Right lobe of liver (tissue), 6 donors: ENCODE measurements around the gene OGA. TPM values are rescaled to one million over a fixed set of nuclear protein-coding genes. Genes with fewer than 3 reads are reported as not detected.

Experiments used
- ATAC-seq, 4 donors: fragments of 200-7000 bp; cut with Tn5 transposase; one replicate each; pipeline ENCODE4 v1.9.1; 2020; ENCODE audit warnings: mild to moderate bottlenecking in 4 of 4, moderate library complexity in 4 of 4
- DNase-seq, 3 donors: peaks; one replicate each; pipeline ENCODE4 v3.0.0-alpha.2; 2020
- H3K27ac ChIP-seq, 3 donors: fragments of 200-600 bp; one replicate each; pipeline ENCODE4 v1.8.0; 2022
- H3K27me3 ChIP-seq, 2 donors: fragments of 200-600 bp; one replicate each; pipeline ENCODE4 v1.8.0; 2022
- H3K36me3 ChIP-seq, 4 donors: fragments of 200-600 bp; sonication (generic) in 1 of 4; one replicate each; pipeline versions ENCODE4 v1.5.1 to v1.8.0; 2017 to 2022; ENCODE audit warnings: control low read depth in 1 of 4
- H3K4me1 ChIP-seq, 4 donors: fragments of 200-600 bp; sonication (generic) in 1 of 4; one replicate each; pipeline versions ENCODE4 v1.5.1 to v1.8.0; 2017 to 2022; ENCODE audit warnings: control low read depth in 1 of 4
- H3K4me3 ChIP-seq, 3 donors: fragments of 200-600 bp; one replicate each; pipeline ENCODE4 v1.8.0; 2022
- H3K9me3 ChIP-seq, 4 donors: fragments of 200-600 bp; sonication (generic) in 1 of 4; one replicate each; pipeline versions ENCODE4 v1.5.1 to v1.8.0; 2017 to 2022; ENCODE audit warnings: control low read depth in 1 of 4
- POLR2A ChIP-seq: fragments of 450-650 bp; IDR thresholded peaks from one replicate; pipeline ENCODE4 v1.6.1; 2017; ENCODE audit warnings: antibody characterized with exemption, mild to moderate bottlenecking
- WGBS: methylation state at CpG from one replicate; pipeline ENCODE4 v1.1.6; 2018; ENCODE audit warnings: low coverage, low lambda C conversion rate; ENCODE audit not compliant: insufficient coverage; ENCODE audit errors: missing lambda C conversion rate; 5-methylcytosine and 5-hydroxymethylcytosine counted together
- intact Hi-C, 2 donors: fragments of 100-400 bp; cut with DNase I; formaldehyde crosslinking; loops; one replicate each; pipeline versions ENCODE4 v1.11.2 to v1.14.1; 2022
- total RNA-seq, 6 experiments: library from RNA; depleted of rRNA in 2 of 6; stranded (reverse); fragments of >200 nt in 2 of 6; fragmentation: NEBNext Ultra II Directional in 3 of 6; extraction: Animal tissue kit (Norgen Biotek cat#: 25700) in 3 of 6; gene quantifications; one replicate each; pipeline versions ENCODE4 v1.1.0 to v1.2.4, GENCODE V29; 2016 to 2023
- TF ChIP-seq, protein P1 (sequence below), 4 donors: fragments of 200-600 bp in 3 of 4; fragments of 450-650 bp in 1 of 4; IDR thresholded peaks; one replicate each; pipeline versions ENCODE4 v1.5.1 to v1.8.0; 2016 to 2022; ENCODE audit warnings: antibody characterized with exemption in 4 of 4, mild to moderate bottlenecking in 2 of 4
- donor health status: DM: no; HTN: yes; CAD: no.
- donor health status: DM: no; HTN: no; CAD: no.
- donor health status: DM: no; HTN: no; CAD: no.
- donor health status: DM: no; HTN: yes; CAD: no.
- donor health status: DM: no; HTN: yes; CAD: no.

Gene OGA
- total RNA-seq, 6 experiments from 2014 or later: 34.7 to 52.2 (median 36.7) TPM

- no peaks in the 10 kb centered on the region for H3K36me3 ChIP-seq
- no peak for ATAC-seq
- intact Hi-C loops: loop anchor here in 1 of 2 donors (10.0 kb wide), 1 partner anchor 556 kb away; no protein-coding TSS in a partner anchor
- TF ChIP-seq, protein P1, sequence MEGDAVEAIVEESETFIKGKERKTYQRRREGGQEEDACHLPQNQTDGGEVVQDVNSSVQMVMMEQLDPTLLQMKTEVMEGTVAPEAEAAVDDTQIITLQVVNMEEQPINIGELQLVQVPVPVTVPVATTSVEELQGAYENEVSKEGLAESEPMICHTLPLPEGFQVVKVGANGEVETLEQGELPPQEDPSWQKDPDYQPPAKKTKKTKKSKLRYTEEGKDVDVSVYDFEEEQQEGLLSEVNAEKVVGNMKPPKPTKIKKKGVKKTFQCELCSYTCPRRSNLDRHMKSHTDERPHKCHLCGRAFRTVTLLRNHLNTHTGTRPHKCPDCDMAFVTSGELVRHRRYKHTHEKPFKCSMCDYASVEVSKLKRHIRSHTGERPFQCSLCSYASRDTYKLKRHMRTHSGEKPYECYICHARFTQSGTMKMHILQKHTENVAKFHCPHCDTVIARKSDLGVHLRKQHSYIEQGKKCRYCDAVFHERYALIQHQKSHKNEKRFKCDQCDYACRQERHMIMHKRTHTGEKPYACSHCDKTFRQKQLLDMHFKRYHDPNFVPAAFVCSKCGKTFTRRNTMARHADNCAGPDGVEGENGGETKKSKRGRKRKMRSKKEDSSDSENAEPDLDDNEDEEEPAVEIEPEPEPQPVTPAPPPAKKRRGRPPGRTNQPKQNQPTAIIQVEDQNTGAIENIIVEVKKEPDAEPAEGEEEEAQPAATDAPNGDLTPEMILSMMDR (IDR thresholded peaks at IDR 0.05): no peak
- no peak for TF ChIP-seq POLR2A
- no peak overlapping the region for H3K4me3 ChIP-seq
- 72% methylated on average over 6 of the region's 41 CpGs for WGBS
- DNase-seq: no peak
- peaks cover 0 to 16% (median 0%) of the 10 kb centered on the region in 4 donors for H3K4me1 ChIP-seq
- no peaks in the 10 kb centered on the region for H3K9me3 ChIP-seq
- H3K27me3 ChIP-seq: peaks cover 0 to 13% of the 10 kb centered on the region in 2 donors
- no peak overlapping the region for H3K27ac ChIP-seq
Observed at GRCh38 chr10:101770331-101771215, 47.7 kb downstream of the OGA start.

GRCh38 chr10:101769541-101770180, 48.6 kb downstream of the OGA start:
- H3K9me3 ChIP-seq: no peaks in the 10 kb centered on the region
- no peak for ATAC-seq
- TF ChIP-seq, protein P1 (IDR thresholded peaks at IDR 0.05): no peak
- TF ChIP-seq POLR2A: no peak
- no peak for DNase-seq
- WGBS: 83% methylated on average over 2 of the region's 5 CpGs
- H3K4me3 ChIP-seq: no peak overlapping the region
- no peaks in the 10 kb centered on the region for H3K36me3 ChIP-seq
- peaks cover 0 to 10% (median 0%) of the 10 kb centered on the region in 4 donors for H3K4me1 ChIP-seq
- peaks cover 0 to 6% of the 10 kb centered on the region in 2 donors for H3K27me3 ChIP-seq
- intact Hi-C loops: loop anchor here in 1 of 2 donors (10.0 kb wide), 1 partner anchor 555 kb away; no protein-coding TSS in a partner anchor
- no peak overlapping the region for H3K27ac ChIP-seq

DNA sequence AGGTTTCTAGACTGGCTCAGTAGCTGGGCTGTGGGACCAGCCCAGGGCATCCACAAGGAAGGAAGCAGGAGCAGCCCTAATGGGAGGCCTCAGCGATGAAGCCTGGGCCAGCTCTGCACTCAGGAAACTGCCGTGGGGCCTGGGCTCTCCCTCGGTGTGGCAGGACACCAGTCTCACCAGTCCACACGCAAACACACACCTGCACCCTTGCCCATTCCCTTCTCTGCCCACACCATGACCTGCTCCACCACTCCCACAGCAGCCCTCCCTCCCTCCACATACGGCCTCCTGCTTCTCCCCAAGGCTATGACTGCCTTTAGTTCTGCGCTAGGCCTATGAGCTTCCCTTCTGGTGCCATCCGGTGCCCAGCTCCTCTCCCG, 49.5 kb downstream of the OGA start:
- Histone ChIP-seq H3K9me3 (no peaks in the 10 kb centered on the region), H3K27ac (no peak overlapping the region), H3K36me3 (no peaks in the 10 kb centered on the region), H3K27me3 (peaks cover 0 to 6% of the 10 kb centered on the region in 2 donors), H3K4me3 (no peak overlapping the region), H3K4me1 (peaks cover 0 to 4% (median 0%) of the 10 kb centered on the region in 4 donors)
- ATAC-seq: no peak
- no peak for DNase-seq
- TF ChIP-seq POLR2A: no peak
- TF ChIP-seq, protein P1 (IDR thresholded peaks at IDR 0.05): no peak
- intact Hi-C loops: no loop called here
- WGBS: 93% methylated on average over 4 of the region's 8 CpGs

GRCh38 chr10:101767966-101768790, 50.1 kb downstream of the OGA start:
- H3K9me3 ChIP-seq: no peaks in the 10 kb centered on the region
- intact Hi-C loops: no loop called here
- H3K4me3 ChIP-seq: no peak overlapping the region
- no peak overlapping the region for H3K27ac ChIP-seq
- H3K4me1 ChIP-seq: no peaks in the 10 kb centered on the region
- H3K36me3 ChIP-seq: no peaks in the 10 kb centered on the region
- no peak for TF ChIP-seq POLR2A
- 65% methylated on average over 8 of the region's 14 CpGs for WGBS
- peaks cover 0 to 2% of the 10 kb centered on the region in 2 donors for H3K27me3 ChIP-seq
- ATAC-seq: no peak
- DNase-seq: no peak
